Epithelial cell of esophagus (primary cell): ENCODE measurements around the gene CNTD1.

ENCODE experiments used
- DNase-seq: peaks from one replicate; pipeline ENCODE4 v3.0.0; 2010; ENCODE audit warnings: low read depth
- H3K4me3 ChIP-seq: 2 replicates; pipeline ENCODE4 v1.5.1; 2011; ENCODE audit warnings: mild to moderate bottlenecking, low read length, control low read depth
- CTCF ChIP-seq: IDR thresholded peaks from 2 replicates; pipeline ENCODE4 v1.5.1; 2011; ENCODE audit warnings: low read depth, mild to moderate bottlenecking, low read length, control low read depth, inconsistent platforms; ENCODE audit not compliant: insufficient read depth; ENCODE audit errors: missing control alignments

Gene CNTD1

GRCh38 chr17:42774066-42774745, 24.5 kb upstream of the CNTD1 start:
- peak; percentile 59 for DNase-seq
- no peak for TF ChIP-seq CTCF
- H3K4me3 ChIP-seq = peak overlapping the region; percentile 98

- H3K4me3 ChIP-seq = no peak overlapping the region
- TF ChIP-seq CTCF = no peak
- DNase-seq = no peak
Observed at GRCh38 chr17:42775534-42776098, 23.0 kb upstream of the CNTD1 start.

- H3K4me3 ChIP-seq = no peak overlapping the region
- DNase-seq = no peak
- no peak for TF ChIP-seq CTCF
Observed at GRCh38 chr17:42778570-42778969, 20.1 kb upstream of the CNTD1 start.

GRCh38 chr17:42779304-42779935, 19.2 kb upstream of the CNTD1 start:
- no peak for TF ChIP-seq CTCF
- no peak overlapping the region for H3K4me3 ChIP-seq
- DNase-seq = no peak

- no peak for DNase-seq
- H3K4me3 ChIP-seq = peak within 1 kb of the TSS; percentile 13
Observed at GRCh38 chr17:42779936-42780850, 18.5 kb upstream of the CNTD1 start, which contains the start of gene WNK4. TSS of gene WNK4 (plus strand) at chr17:42780610. CDS start at chr17:42780699, 89 bp downstream.

More at GRCh38 chr17:42779936-42780850, 18.5 kb upstream of the CNTD1 start, which contains the start of gene WNK4:
- no peak for TF ChIP-seq CTCF
